Kidney capillary endothelial cell (primary cell): Measurements from ENCODE around the gene LDLRAD4.
A peak's percentile ranks its signal among the peaks of the same experiment; 100 is the strongest.

ENCODE experiments used
- DNase-seq: peaks from one replicate; pipeline ENCODE4 v3.0.0-alpha.2; 2018; ENCODE audit warnings: low spot score

Gene LDLRAD4

GRCh38 chr18:13574761-13575160 is 356.2 kb downstream of the LDLRAD4 start:
- DNase-seq, result no peak

- no peak for DNase-seq
These were observed 358.0 kb downstream of the LDLRAD4 start for GRCh38 chr18:13576598-13576997.

- DNase-seq, result no peak
These were observed 358.6 kb downstream of the LDLRAD4 start for GRCh38 chr18:13577091-13577697.

GRCh38 chr18:13577781-13578180 is 359.2 kb downstream of the LDLRAD4 start:
- no peak for DNase-seq

- DNase-seq, result no peak
These were observed 359.8 kb downstream of the LDLRAD4 start for GRCh38 chr18:13578400-13578799.

GRCh38 chr18:13579874-13580273 is 361.3 kb downstream of the LDLRAD4 start:
- DNase-seq, result no peak

- no peak for DNase-seq
These were observed 361.8 kb downstream of the LDLRAD4 start for GRCh38 chr18:13580351-13580750.

GRCh38 chr18:13580991-13581390 is 362.4 kb downstream of the LDLRAD4 start:
- no peak for DNase-seq

- DNase-seq, result no peak
These were observed 363.1 kb downstream of the LDLRAD4 start for GRCh38 chr18:13581496-13582177.

- no peak for DNase-seq
These were observed 363.7 kb downstream of the LDLRAD4 start for GRCh38 chr18:13582178-13582670.

GRCh38 chr18:13583576-13584550 is 365.3 kb downstream of the LDLRAD4 start:
- DNase-seq, result no peak

GRCh38 chr18:13584825-13585224 is 366.3 kb downstream of the LDLRAD4 start:
- DNase-seq, result no peak

- no peak for DNase-seq
These were observed 367.0 kb downstream of the LDLRAD4 start for GRCh38 chr18:13585379-13586153.

GRCh38 chr18:13587001-13587400 is 368.4 kb downstream of the LDLRAD4 start:
- DNase-seq, result no peak

GRCh38 chr18:13587477-13587876 is 368.9 kb downstream of the LDLRAD4 start:
- no peak for DNase-seq

- DNase-seq, result peak; percentile 35
These were observed 369.4 kb downstream of the LDLRAD4 start for GRCh38 chr18:13587937-13588336.

- DNase-seq, result no peak
These were observed 370.8 kb downstream of the LDLRAD4 start for GRCh38 chr18:13589316-13589715.

- DNase-seq, result no peak
These were observed 371.4 kb downstream of the LDLRAD4 start for GRCh38 chr18:13589943-13590342.

- no peak for DNase-seq
These were observed 373.7 kb downstream of the LDLRAD4 start for GRCh38 chr18:13592246-13592645.

GRCh38 chr18:13594551-13594950 is 376.0 kb downstream of the LDLRAD4 start:
- no peak for DNase-seq

GRCh38 chr18:13597068-13597467 is 378.5 kb downstream of the LDLRAD4 start:
- DNase-seq, result no peak

GRCh38 chr18:13598591-13598990 is 380.0 kb downstream of the LDLRAD4 start:
- no peak for DNase-seq
